ENCODE measurements around the gene TAS2R41. TPM values are rescaled to one million over a fixed set of nuclear protein-coding genes. Genes with fewer than 3 reads are reported as not detected.

Gene TAS2R41
- total and polyA plus RNA-seq, 3 donors from 2014 or later, result 0.55 TPM; not detected in 2

GRCh38 chr7:143514995-143515735, 37.5 kb downstream of the TAS2R41 start:
- H3K27me3 ChIP-seq, result no peaks in the 10 kb centered on the region
- TF ChIP-seq CTCF (IDR thresholded peaks at IDR 0.05) (no peak), POLR2A (IDR thresholded peaks at IDR 0.05) (no peak)
- H3K9me3 ChIP-seq, result no peaks in the 10 kb centered on the region
- DNase-seq, result no peak
- no peaks in the 10 kb centered on the region for H3K36me3 ChIP-seq (ENCODE audit: low read depth, missing control alignments)
- H3K27ac ChIP-seq, result no peak overlapping the region
- no peaks in the 10 kb centered on the region for H3K4me1 ChIP-seq
- intact Hi-C loops (cut with DNase I; ENCODE audit: low total_unique reads), result no loop called here
- no peak overlapping the region for H3K4me3 ChIP-seq
- 78 to 87% methylated on average over 3 of the region's 3 CpGs for whole genome bisulfite sequencing, 2 donors

- no peak for DNase-seq
- WGBS, 2 donors, result 57 to 58% methylated on average over 2 of the region's 2 CpGs
- no peaks in the 10 kb centered on the region for H3K9me3 ChIP-seq
- intact Hi-C loops (cut with DNase I; ENCODE audit: low total_unique reads), result no loop called here
- H3K27me3 ChIP-seq, result no peaks in the 10 kb centered on the region
- no peak overlapping the region for H3K4me3 ChIP-seq
- no peaks in the 10 kb centered on the region for H3K4me1 ChIP-seq
- H3K27ac ChIP-seq, result no peak overlapping the region
- no peaks in the 10 kb centered on the region for H3K36me3 ChIP-seq (ENCODE audit: low read depth, missing control alignments)
- no peak for TF ChIP-seq POLR2A (IDR thresholded peaks at IDR 0.05)
- no peak for TF ChIP-seq CTCF (IDR thresholded peaks at IDR 0.05)
Measured at GRCh38 chr7:143516981-143517380, 39.3 kb downstream of the TAS2R41 start.

- Histone ChIP-seq H3K27me3 (no peaks in the 10 kb centered on the region), H3K9me3 (no peaks in the 10 kb centered on the region), H3K4me3 (no peak overlapping the region), H3K4me1 (no peaks in the 10 kb centered on the region), H3K27ac (no peak overlapping the region), H3K36me3 (ENCODE audit: low read depth, missing control alignments) (no peaks in the 10 kb centered on the region)
- no peak for TF ChIP-seq CTCF (IDR thresholded peaks at IDR 0.05)
- no peak for TF ChIP-seq POLR2A (IDR thresholded peaks at IDR 0.05)
- intact Hi-C loops (cut with DNase I; ENCODE audit: low total_unique reads), result no loop called here
- WGBS, 2 donors, result 77 to 88% methylated on average over 4 of the region's 4 CpGs
- no peak for DNase-seq
Measured at GRCh38 chr7:143518521-143518920, 40.8 kb downstream of the TAS2R41 start.

GRCh38 chr7:143518941-143519340, 41.3 kb downstream of the TAS2R41 start:
- H3K36me3 ChIP-seq (ENCODE audit: low read depth, missing control alignments), result no peaks in the 10 kb centered on the region
- no peak overlapping the region for H3K4me3 ChIP-seq
- WGBS, 2 donors, result 86 to 87% methylated on average over 11 of the region's 11 CpGs
- H3K27ac ChIP-seq, result no peak overlapping the region
- no peaks in the 10 kb centered on the region for H3K27me3 ChIP-seq
- no peaks in the 10 kb centered on the region for H3K4me1 ChIP-seq
- intact Hi-C loops (cut with DNase I; ENCODE audit: low total_unique reads), result no loop called here
- no peak for DNase-seq
- TF ChIP-seq POLR2A (IDR thresholded peaks at IDR 0.05), result no peak
- TF ChIP-seq CTCF (IDR thresholded peaks at IDR 0.05), result no peak
- H3K9me3 ChIP-seq, result no peaks in the 10 kb centered on the region
